Stimulated activated CD4-positive, alpha-beta T cell treated with anti-CD3 and anti-CD28 coated beads, Interleukin-1b, Interleukin-23, amount 100 ng/mL, for 1 hour (primary cell): ENCODE results near the gene F2RL3.

Experiments used
- DNase-seq, 2 donors: peaks; one replicate each; pipeline ENCODE4 v3.0.0-alpha.2; 2020; ENCODE audit warnings: low read depth in 2 of 2

Gene F2RL3

DNA sequence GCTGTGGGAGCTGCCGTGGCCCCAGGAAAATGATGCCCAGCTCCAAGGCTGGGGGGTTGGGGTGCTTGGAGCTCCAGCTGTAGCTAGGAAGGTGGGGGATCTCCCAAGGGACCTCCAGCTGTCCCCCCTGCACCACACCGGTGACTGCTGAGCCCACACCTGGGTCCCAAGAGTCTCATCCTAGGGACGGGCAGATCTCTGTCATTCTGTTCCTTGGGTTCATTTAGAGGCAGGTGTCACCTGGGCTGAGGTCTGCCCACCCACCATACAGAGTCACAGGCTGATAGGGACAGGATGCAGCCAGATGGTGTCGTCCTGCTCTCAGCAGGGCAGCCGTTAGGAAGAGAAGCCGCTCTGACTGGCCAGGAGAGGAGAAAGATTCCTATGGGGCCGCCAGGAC is 5.3 kb downstream of the F2RL3 start:
- no peak for DNase-seq

DNA sequence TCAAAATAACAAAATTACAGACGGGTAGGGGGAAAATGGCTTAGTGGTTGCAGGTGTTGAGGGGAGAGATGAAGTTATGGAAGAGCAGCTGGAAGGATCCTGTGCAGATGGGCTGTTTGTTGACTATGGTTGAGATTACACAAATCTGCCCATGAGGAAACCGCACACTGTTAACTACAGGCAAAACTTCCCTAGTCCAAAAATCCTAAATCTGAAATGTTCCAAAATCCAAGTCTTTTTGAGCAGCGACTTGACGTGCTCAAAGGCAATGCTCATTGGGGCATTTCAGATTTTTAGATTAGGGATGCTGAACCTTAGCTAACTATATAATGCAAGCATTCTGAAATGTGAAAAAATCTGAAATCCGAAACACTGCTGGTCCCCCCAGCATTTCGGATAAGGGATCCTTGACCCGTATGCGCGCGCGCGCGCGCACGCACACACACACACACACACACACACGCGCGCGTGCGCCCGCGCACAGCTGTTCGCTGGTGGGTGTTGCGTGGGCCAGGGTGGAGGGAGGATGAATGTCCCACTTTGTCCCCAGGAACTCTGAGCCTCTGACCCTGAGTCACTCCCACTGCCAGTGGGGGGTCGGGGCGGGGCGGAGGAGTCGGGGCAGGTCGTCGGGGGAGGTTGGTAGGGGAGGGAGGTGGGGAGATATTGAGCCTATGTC is 6.8 kb downstream of the F2RL3 start:
- DNase-seq, result no peak

DNA sequence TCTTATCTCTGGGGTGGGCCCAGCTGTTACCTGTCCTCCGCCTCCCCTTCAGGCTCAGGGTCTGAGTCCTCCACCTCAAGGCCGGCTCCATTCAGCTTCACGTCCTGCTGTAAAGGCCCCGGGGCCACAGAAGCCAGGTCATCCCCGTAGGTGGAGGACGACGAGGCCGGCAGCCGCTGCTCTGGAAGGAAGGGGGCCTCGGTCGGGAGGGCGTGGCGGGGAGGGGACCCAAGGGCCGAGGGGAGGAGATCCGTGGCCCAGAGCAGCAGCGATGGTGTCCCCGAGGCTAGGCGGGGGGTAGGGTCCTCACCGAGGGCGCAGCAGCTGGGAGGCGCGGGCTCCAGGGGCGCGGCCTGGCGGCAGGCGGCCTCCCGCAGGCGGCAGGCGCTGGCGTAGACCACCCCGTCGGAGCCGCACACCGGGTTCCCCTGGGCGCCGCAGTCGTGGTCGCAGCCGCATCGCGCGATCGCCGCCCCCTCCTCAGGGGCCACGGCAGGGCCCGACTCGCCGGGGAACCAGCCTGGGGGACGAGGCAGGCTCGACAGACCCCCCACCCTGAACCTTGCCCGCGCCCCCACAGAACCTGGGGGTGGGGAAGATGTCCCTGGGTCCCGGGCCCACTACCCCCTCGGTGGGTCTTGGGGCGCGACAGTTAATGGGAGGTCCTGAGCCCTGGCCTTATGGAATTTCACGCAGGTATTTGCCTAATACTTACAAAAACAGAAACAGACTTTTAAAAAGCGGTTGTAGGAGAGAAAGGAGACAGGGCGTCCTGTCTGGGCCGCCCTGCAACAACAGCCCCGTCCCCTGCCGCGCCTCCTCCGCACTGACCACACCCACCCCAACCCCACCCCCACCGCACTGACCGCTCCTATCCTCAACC is 7.6 kb downstream of the F2RL3 start:
- DNase-seq, result no peak

DNA sequence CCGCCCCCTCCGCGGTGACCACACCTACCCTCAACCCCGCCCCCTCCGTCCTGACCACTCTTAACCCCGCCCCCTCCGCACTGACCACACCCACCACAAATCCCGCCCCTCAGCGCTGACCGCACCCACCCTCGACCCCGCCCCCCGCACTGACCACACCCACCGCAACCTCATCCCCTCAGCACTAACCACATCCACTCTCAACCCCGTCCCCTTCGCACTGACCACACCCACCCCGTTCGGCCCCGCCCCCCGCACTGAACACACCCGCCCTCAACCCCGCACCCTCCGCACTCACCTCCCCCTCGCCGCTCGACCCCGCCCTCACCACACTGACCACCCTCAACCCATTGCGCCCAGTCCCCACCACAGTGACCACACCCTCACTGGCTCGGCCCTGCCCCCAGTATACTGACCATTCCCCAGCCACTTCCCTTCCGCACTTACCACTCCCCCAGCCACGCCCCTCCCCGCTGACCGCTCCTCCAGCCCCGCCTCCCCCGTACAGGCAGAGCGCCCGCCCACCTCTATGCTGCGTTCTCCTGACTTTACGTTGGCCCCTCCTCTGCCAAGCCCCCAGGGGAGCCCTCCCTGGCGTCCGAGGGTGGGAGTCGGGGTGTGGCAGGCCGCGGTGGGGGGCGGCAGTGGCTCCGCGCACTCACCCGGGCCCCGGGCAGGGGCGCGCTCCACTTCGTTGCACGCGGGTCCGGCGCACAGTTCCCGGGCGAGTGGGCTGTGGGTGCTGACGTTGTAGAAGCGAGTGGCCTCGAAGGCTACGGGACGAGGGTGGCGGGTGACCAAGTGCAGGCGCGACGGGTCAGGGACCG is 8.4 kb downstream of the F2RL3 start:
- DNase-seq, result peak; percentile 14 to 24

DNA sequence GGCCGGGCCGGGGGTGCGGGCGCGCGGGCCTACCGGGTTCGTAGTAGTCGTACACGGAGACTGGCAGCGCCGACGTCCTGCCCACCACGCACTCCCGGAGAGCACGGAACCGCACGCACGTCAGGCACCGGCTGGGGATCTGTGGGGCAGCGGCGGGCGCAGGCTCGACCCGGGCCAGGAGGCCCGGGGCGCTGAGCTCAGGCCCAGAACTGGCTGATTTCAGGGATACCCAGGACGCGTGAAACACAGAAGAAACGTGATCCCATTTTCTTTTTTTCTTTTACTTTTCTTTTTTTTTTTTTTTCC is 9.0 kb downstream of the F2RL3 start:
- no peak for DNase-seq

DNA sequence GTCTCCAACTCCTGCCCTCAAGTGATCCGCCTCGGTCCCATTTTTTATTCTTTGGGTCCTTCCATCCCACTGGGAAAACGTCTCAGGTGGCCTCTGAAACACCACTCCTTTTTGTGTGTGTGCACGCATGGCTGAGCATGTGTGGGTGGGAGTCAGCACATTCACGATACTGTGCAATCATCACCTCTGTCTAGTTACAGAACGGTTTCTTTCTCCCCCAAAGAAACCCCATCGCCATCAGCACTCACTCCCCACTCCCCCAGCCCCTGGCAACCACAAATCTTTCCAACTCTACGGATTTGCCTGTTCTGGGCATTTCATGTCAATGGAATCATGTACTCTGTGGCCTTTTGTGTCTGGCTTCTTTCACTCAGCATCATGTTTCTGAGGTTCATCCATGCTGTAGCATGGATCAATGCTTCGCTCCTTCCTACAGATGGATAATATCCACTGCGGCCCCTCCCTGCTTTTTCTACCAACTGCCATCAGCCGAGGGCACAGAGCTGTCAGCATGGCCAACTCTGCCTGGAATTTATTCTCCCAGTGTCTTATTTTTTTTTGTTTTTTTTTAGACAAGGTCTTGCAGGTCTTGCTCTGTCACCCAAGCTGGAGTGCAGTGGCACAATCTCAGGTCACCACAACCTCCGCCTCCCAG is 9.7 kb downstream of the F2RL3 start:
- no peak for DNase-seq

DNA sequence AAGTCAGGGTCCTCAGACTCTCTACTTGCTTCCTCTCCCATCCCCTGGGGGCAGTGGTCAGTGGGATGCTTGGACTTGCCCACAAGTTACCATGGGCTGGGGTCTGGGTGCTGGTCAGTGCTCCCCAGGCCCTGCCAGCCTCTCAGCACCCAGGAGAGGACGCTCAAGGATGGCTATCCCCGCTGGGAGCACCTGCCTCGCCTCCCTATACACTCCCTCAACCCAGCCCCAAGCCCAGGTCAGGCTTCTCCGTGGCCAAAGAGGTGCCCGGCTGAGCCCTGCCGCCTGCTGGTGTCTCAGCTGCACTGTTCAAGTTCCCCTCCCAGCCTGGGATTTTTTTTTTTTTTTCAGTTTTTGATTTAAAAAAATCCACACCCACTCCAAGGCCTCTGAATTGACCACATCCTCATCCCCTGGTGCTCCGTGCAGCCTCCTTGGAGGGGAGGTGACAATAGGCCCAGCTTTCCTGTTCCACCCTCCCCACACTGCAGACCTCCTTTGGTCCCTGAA is 10.8 kb downstream of the F2RL3 start:
- no peak for DNase-seq

DNA sequence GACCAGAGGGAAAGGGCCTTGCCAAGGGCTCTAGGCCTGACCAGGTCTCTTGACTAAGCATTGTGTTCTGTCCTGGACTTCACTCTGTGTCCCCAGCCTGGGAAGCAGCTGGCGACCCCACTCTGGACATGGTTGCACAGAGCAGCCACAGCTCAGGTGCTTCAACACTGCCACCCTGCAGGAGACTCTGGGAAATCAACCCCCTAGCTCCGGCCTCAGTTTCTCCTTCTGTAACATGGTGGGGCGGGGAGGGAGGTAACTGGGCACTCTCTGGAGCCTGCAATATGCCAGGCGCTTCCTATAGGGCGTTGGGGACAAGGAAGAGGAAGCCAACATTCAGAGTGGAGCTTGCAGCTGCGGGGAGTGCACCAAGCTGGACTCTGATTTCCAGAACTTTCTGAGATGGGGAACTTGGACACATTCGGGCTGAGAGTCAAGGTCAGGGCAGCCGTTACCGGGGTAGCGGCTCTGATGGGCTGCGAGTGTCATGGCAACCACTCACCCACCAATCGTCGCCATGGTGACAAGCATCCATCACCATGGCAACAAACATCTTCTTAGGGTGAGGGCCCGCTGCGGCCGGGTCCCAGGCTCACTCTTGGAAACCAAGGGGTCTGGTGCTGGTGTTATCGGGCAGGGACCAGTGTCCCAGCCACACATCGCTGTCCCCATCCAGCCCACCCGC is 12.8 kb downstream of the F2RL3 start:
- no peak for DNase-seq

DNA sequence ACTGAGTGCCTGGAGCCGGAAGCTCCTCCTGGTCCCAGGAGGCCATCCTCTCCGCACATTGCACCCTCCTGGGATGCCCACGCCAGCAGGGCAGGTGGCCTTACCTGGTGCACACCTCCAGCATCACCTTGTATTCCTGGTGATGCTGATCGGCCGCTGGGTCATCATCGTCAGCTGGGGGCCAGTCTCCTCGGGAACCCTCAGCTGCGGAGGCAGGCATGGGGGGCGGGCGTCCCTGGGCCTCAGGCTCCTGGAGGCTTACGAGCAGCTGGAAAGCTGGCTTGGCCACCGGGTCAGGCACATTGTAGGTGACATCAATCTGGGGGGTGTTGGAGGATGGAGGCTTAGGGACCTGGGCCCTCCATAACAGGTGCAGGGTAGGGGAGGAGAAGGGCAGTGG is 13.7 kb downstream of the F2RL3 start:
- no peak for DNase-seq

DNA sequence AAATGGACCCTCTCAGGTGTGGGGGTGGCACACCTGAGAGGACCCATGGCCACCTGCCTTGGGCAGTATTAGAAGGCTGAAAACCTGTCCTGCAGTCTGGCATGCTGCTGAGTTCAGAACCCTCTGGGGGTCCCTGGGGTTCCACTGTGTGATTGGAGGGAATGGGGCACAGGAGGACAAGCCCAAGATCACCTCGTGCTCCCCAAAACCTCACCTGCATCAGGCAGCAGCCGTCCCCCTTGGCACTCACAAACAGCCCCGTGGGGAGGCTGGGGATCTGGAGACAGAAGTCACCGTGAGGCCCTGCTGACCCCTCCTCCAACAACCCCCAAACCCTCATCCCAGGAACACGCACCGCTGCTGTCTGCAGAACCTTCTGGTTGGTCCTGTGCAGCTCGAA is 14.5 kb downstream of the F2RL3 start:
- DNase-seq, result no peak

DNA sequence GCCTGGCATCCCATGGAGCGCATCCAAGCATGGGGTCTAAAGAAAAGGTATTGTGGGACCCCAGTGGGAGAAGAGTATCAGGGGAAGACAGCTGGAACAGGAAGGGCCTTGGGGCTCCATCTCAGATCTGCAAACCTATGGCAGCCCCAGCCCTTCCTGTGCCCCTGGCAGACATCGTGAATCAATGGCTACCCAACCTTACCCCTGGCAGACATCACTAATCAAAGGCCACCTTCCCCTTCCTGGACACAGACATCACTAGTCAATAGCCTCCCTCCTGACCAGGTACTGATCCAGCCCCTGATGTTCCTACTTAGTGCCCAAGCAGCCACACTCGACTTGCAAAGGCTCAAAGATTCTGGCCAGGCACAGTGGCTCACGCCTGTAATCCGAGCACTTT is 15.8 kb downstream of the F2RL3 start:
- no peak for DNase-seq

DNA sequence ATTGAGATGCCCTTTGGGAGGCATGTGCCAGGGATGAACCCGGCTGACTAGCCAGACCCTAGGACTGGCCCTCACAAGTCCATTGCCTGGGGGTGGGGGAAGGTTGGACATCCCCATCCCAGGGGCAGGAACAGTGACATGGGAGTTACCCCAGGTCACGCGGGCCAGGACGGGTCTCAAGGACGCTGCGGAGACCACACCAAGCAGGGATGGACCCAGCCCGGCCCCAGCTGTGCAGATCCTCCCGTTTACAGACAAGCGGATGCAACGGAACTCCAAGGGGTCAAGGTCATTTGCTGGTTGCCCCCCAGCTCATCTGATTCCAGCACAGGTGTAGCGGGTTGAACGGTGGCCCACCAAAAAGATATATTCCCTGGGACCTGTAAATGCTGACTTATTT is 20.0 kb downstream of the F2RL3 start:
- no peak for DNase-seq

DNA sequence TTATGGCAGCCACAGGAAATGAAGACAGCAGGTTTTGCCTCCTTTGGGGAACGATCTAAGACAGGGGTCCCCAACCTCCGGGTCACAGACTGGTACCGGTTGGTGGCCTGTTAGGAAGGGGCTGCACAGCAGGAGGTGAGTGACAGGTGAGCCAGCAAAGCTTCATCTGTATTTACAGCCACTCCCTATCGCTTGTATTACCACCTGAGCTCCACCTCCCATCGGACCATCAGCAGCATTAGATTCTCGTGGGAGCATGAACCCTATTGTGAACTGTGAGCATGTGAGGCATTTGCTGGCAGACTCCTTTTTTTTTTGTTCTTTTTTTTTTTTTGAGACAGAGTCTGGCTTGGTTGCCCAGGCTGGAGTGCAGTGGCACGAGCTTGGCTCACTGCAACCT is 22.2 kb downstream of the F2RL3 start:
- no peak for DNase-seq

DNA sequence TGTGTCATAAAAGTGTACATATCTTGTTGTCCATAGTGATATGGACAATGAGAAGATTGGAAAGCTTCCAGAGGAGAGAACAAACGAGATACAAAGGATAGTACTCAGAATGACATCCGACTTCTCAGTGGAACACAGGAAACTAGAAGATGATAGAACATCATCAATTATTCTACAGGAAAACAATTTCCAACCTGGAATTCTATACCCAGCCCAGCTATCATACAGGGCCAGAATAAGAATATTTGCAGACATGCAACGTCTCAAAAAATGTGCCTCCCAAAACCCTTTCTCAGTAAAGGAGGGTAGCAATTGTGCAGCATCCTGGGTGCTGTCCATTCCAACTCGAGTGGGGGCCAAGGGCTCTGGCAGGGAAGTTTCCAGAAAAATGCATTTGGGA is 24.0 kb downstream of the F2RL3 start:
- no peak for DNase-seq

DNA sequence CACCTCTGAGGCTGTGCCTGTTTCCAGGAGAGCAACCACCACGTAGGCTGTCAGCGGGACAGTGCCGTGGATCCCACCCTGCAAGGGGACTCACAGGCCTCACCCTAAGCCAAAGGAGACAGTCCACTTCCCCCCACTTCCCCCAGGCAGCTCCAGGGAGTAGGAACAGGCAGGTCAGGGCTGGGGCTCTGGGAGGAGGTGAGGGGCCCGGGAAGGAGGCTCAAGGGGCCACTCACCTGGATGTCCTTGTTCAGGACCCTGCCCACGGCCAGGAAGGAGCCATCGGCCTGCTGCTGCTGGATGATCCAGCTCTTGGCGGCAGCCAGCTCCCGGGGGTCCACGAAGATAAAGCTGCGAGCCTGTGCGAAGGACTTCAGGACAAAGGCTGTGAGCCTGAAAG is 25.6 kb downstream of the F2RL3 start:
- DNase-seq, result no peak

DNA sequence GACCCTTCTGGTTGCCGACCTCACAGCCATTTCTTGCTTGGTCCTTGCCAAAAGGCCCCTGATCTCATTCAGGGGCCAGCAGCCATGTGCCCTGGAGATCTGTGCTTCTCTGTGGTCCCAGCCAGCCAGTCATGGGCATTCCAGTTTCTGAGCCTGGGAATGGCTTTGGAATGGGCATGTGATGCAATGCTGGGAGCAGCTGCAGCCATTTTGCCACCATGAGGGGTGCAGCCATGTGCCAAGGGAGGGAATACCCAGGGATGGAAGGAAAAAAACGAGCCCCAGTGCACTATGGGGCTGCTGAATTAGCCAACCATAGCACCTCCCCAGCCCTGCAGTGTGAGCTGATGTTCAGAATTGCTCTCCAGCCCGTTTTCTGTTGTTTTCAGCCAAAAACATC is 26.3 kb downstream of the F2RL3 start:
- DNase-seq, result no peak

DNA sequence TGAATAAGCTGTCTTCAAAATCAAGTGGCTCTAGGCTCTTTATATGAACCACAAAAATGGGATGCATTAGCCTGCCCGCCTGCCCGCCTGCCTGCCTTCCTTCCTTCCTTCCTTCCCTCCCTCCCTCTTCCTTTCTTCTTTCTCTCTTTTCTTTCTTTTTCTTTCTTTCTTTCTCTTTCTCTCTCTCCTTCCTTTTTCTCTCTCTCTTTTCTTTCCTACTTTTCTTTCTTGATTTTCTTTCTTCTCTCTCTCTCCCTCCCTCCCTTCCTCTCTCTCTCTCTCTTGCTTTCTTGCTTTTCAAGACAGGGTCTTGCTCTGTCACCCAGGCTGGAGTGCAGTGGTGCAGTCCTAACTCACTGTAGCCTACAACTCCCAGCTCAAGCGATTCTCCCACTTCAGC is 26.9 kb downstream of the F2RL3 start:
- DNase-seq, result no peak

DNA sequence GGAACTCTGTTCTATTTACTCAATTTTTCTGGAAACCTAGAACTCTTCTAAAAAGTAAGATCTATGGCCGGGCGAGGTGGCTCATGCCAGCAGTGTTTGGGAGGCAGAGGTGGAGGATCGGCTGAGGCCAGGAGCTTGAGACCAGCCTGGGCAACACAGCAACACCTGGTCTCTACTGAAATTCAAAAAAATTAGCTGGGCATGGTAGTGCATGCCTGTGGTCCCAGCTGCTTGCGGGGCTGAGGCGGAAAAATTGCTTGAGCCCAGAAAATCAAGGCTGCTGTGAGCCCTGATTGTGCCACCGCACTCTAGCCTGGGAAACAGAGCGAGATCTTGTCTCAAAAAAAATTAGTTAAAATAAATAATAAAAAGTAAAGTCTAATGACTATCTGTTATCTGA is 28.6 kb downstream of the F2RL3 start:
- DNase-seq, result no peak

DNA sequence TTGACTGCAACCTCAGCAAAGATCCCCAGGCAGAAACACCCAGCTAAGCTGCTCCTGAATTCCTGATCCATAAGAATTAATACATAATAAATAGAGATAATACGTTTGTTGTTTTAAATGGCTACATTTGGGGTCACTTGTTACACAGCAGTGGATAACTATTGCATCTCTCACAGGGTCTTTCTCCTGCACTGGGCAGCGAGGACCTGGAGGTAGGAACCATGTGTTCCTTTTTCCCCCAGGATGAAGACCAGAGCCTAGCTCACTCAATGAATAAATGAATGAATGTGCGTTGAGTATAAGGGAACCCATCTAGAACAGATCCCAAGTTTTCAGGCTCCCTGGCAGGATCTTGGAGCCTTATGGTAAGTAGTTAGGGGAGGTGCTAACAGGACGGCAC is 30.7 kb downstream of the F2RL3 start:
- no peak for DNase-seq

DNA sequence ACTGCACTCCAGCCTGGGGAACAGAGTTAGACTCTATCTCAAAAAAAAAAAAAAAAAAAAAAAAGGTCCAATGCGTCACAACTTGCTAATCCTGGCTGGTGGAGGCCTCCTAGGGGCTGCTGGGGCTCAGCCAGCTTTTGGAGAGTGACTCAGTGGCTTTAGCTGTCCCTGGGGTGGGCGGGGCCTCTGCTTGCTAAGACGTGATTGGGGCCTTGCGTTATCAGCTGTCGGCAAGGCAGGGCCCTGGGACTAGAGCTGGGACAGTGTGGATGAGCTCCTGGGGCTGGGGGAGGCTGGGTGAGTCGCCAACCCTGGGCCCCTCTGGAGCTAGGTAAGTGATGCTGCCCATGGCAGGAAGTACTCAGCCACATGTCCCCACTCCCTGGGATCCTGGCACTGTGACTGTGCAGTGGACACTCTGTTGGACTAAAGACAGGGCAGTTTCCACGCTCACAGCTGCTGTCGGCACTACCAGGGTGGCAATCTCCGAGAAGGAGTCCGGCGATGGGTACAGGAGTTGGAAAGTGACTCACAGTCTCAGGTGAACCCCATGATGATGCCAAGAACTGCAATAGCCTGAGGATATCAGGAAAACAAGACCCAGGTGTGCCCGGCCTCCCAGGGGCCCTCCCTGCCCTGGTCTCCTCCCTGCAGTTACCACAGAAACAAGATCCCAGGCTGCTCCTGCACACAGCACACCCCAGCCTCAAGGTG is 32.2 kb downstream of the F2RL3 start:
- no peak for DNase-seq
